Natural killer cell treated with Interleukin-12 subunit alpha and Interleukin-12 subunit beta and Interleukin-15 and Interleukin-18, amount 100 ng/mL, for 72 hours (primary cell): ENCODE measurements around the gene HP. TPM values are rescaled to one million over a fixed set of nuclear protein-coding genes. Genes with fewer than 3 reads are reported as not detected.
A peak's percentile ranks its signal among the peaks of the same experiment; 100 is the strongest.

Experiments
- ATAC-seq, 2 donors: fragments of 150-1000 bp; cut with Tn5 transposase in 1 of 2; sonication (Bioruptor Pico), chemical (Tn5 transposase) in 1 of 2; 2 replicates each; pipeline ENCODE4 v1.10.0; 2021
- DNase-seq: peaks from one replicate; pipeline ENCODE4 v3.0.0; 2022; ENCODE audit warnings: low spot score
- H3K27ac Mint-ChIP-seq, 2 donors: 1 replicate in 1 of 2; 2 replicates in 1 of 2; pipeline ENCODE4 v1.8.0; 2022; ENCODE audit warnings: mixed read lengths in 2 of 2, mild to moderate bottlenecking in 1 of 2, moderate library complexity in 1 of 2
- H3K27me3 Mint-ChIP-seq, 2 donors: 1 replicate in 1 of 2; 2 replicates in 1 of 2; pipeline ENCODE4 v1.8.0; 2022; ENCODE audit warnings: mixed read lengths in 2 of 2
- H3K36me3 Mint-ChIP-seq: one replicate; pipeline ENCODE4 v1.8.0; 2022; ENCODE audit warnings: mixed read lengths
- H3K4me1 Mint-ChIP-seq, 2 donors: 1 replicate in 1 of 2; 2 replicates in 1 of 2; pipeline ENCODE4 v1.8.0; 2022; ENCODE audit warnings: low read depth in 2 of 2, mixed read lengths in 2 of 2, mild to moderate bottlenecking in 1 of 2
- H3K4me3 Mint-ChIP-seq: one replicate; pipeline ENCODE4 v1.8.0; 2022; ENCODE audit warnings: mixed read lengths
- H3K9me3 Mint-ChIP-seq: 2 replicates; pipeline ENCODE4 v1.8.0; 2022; ENCODE audit warnings: mixed read lengths
- total RNA-seq, 2 donors: library from RNA; stranded (reverse); gene quantifications; one replicate each; pipeline ENCODE4 v1.2.3, GENCODE V29; 2022

HP gene
- total RNA-seq, 2 donors from 2014 or later: not detected

DNA sequence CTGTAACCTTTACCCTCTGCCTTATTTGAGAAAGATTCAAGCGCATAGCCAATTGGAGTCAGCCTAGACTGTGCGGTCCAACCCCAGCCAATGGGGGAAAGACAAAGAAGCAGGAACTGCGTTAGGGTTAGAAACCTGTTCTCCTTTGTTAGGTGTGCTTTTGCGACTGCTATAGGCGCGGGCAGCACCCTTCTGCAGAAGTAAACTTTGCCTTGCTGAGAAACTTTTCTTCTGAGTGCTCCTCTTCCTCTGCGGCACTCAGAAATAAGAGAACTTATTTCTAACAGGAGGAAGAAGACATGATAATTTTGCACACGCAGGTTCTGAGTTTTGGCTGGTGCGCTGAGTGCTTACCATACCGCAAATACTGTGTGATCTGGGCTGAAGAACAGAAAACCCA lies 30.1 kb downstream of the HP start:
- ATAC-seq: no peak
- H3K27ac Mint-ChIP-seq: no peak overlapping the region
- peaks cover 0 to 5% of the 10 kb centered on the region in 2 donors for H3K4me1 Mint-ChIP-seq
- DNase-seq: no peak
- no peaks in the 10 kb centered on the region for H3K27me3 Mint-ChIP-seq
- H3K4me3 Mint-ChIP-seq: no peak overlapping the region
- peaks cover 3% of the 10 kb centered on the region for H3K9me3 Mint-ChIP-seq
- peaks cover 25% of the 10 kb centered on the region for H3K36me3 Mint-ChIP-seq

DNA sequence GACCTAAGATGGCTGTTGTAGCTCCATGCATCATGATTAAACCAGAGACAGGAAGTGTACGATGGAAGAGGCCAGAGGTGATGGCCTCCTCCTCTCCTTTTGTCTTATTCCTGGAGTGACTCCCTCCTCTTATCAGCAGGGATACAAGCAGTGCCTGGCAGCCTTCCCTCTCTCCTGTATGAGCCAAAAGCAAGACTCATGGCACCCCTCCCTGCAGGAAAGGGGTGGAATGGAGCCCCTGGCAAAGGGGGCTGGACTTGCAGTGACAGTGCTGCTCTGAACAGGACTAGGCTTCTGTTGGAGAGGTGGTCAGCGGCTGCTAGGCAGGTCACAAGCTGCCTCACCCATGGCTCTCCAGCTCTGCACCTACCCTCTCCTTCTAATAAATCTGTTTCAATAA lies 30.7 kb downstream of the HP start:
- no peak for DNase-seq
- no peaks in the 10 kb centered on the region for H3K27me3 Mint-ChIP-seq
- no peak for ATAC-seq
- H3K27ac Mint-ChIP-seq: no peak overlapping the region
- peaks cover 31% of the 10 kb centered on the region for H3K36me3 Mint-ChIP-seq
- H3K4me3 Mint-ChIP-seq: no peak overlapping the region
- H3K9me3 Mint-ChIP-seq: peaks cover 3% of the 10 kb centered on the region
- peaks cover 0 to 5% of the 10 kb centered on the region in 2 donors for H3K4me1 Mint-ChIP-seq

DNA sequence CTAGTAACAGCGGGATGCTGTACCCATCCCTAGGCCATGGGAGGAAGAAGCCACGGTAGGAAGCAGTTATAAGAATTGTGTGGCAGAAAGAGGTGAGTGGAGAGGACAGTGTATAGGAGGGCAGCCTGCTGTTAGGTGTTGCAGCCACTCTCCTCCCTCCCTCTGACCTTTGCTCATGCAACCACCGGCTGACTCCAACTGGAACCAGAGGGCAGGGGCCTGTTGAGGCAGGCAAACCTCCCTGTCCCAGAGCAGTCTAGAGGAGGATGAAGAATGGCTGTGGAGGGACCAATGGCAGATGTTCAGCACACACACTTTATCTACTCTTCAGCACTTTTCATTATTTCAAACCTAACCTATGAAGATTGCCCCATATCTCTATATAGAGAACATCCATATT lies 36.9 kb downstream of the HP start:
- Mint-ChIP-seq H3K36me3 (peaks cover 34% of the 10 kb centered on the region), H3K4me3 (peak overlapping the region; percentile 97), H3K27me3 (no peaks in the 10 kb centered on the region), H3K27ac (peak overlapping the region; percentile 94 to 96), H3K9me3 (no peaks in the 10 kb centered on the region), H3K4me1 (peaks cover 51% of the 10 kb centered on the region in 2 donors)
- no peak for DNase-seq
- no peak for ATAC-seq

DNA sequence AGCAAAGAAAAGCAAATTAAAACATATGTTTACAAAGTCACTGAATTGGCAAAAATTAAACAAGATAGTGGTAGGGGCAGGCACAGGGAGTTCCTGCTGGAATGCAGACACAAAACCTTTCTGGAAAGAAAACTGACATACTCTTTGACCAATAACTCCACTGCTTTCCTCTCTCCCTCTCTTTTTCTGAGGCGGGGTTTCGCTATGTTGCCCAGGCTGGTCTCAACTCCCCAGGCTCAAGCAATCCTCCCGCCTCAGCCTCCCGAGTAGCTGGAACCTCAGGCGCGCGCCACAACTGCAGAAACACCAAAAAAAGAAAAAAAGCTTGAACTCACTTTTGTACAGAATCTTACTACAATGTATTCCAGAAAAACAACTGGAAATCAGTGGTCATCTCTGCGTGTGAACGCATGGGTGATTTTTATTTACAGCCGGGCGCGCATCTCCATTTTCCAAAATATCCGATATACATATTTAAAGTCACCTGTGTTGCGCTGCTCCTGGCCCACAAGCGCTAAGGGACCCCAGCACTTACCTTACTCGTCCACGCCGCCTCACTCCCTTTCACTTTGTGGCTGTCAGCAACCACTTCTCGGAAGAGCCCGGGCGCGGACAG lies 38.6 kb downstream of the HP start:
- H3K4me3 Mint-ChIP-seq: peak overlapping the region; percentile 97
- ATAC-seq: no peak
- H3K27ac Mint-ChIP-seq: peak overlapping the region; percentile 94 to 96
- peaks cover 51% of the 10 kb centered on the region for H3K36me3 Mint-ChIP-seq
- H3K9me3 Mint-ChIP-seq: no peaks in the 10 kb centered on the region
- no peak for DNase-seq
- no peaks in the 10 kb centered on the region for H3K27me3 Mint-ChIP-seq
- H3K4me1 Mint-ChIP-seq: peaks cover 62 to 63% of the 10 kb centered on the region in 2 donors

DNA sequence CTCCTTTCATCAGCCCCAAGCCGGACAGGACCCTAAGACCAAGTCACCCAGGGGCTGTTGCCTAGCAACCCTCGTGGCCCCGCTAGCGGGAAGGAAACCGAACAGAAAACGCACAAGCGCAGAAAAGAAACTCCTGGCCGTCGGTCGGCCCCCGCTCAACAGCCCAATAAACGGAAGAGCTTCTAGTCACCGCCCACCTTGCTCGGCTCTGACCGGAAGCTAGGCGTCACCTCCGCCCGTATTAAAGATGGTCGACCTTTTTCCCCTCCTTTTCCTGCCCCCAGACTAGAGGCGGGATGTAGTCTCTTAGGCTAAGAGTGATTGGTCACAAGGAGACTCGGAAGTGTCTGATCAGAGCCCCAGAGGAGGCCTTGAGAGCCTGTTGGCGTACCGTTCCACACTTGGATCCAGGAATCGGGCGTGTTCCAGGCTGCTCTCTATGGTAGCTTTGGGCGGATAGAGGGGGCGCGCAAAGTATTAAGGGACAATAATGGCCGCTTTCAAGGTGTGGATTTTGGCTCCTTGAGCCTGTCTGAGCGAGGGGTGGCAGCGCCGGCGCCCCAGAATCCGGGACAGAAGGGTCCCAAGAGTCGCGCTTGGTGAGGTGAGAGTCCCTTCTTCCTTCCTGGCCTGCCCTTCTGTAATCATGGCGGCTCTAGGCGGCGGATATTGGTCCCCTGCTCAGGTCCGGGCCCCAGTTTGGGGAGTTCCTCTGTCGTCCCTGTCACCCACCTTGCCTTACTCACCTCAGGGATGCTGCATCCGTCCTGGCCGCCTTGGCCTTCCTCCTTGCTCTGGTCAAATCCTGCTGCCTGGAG lies 39.4 kb downstream of the HP start, which contains the start of the genes DHX38 and TXNL4B:
TSS of gene DHX38 (plus strand) at position 400 of the 818 bp plus-strand sequence. CDS start 2,311 bp downstream, outside the sequence.
TSS of gene TXNL4B (minus strand) at position 173 of the 818 bp plus-strand sequence. CDS start 2,871 bp downstream, outside the sequence.
- DNase-seq: peak; percentile 94
- Mint-ChIP-seq H3K4me3 (peak within 1 kb of the TSS; percentile 97), H3K27me3 (no peaks in the 10 kb centered on the region), H3K9me3 (no peaks in the 10 kb centered on the region), H3K36me3 (peaks cover 51% of the 10 kb centered on the region), H3K4me1 (peaks cover 66 to 67% of the 10 kb centered on the region in 2 donors), H3K27ac (peak within 1 kb of the TSS; percentile 94 to 96)
- ATAC-seq: peak; percentile 98 to 99

DNA sequence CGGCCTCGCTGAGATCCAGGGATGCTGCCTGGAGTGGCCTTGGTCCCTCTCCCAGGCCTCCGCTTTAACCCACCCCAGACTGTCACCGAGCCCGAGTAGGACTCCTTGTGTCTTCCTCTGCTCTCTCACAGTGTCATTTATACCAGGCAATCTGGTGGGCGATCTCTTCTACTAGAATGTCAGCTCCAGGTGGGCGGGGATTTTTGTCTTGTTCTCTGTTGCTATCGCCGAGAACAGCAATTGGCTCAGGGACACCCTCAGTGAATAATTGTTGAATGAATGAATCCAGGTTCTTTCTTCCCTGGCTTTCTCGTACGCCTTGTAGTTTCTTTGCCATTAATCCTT lies 39.9 kb downstream of the HP start:
- H3K36me3 Mint-ChIP-seq: peaks cover 46% of the 10 kb centered on the region
- no peak for ATAC-seq
- H3K27me3 Mint-ChIP-seq: no peaks in the 10 kb centered on the region
- H3K4me1 Mint-ChIP-seq: peaks cover 61 to 68% of the 10 kb centered on the region in 2 donors
- no peaks in the 10 kb centered on the region for H3K9me3 Mint-ChIP-seq
- H3K4me3 Mint-ChIP-seq: peak overlapping the region; percentile 97
- no peak for DNase-seq
- peak overlapping the region; percentile 94 to 96 for H3K27ac Mint-ChIP-seq

DNA sequence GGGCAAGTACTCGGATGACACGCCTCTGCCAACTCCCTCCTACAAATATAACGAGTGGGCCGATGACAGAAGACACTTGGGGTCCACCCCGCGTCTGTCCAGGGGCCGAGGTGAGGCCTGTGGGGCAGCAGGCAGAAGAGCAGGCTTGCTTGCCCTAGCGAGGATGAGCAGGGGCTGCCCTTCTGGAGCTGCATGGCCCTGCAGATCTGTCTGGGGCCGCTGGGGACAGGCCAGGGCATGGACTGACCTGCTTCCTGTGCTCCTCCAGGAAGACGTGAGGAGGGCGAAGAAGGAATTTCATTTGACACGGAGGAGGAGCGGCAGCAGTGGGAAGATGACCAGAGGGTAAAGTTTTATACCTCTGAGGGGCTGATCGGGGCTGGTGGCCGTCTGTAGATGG lies 44.6 kb downstream of the HP start:
- H3K4me1 Mint-ChIP-seq: peaks cover 37 to 38% of the 10 kb centered on the region in 2 donors
- DNase-seq: no peak
- peaks cover 55% of the 10 kb centered on the region for H3K36me3 Mint-ChIP-seq
- no peaks in the 10 kb centered on the region for H3K27me3 Mint-ChIP-seq
- H3K27ac Mint-ChIP-seq: no peak overlapping the region
- no peaks in the 10 kb centered on the region for H3K9me3 Mint-ChIP-seq
- no peak overlapping the region for H3K4me3 Mint-ChIP-seq
- ATAC-seq: no peak

DNA sequence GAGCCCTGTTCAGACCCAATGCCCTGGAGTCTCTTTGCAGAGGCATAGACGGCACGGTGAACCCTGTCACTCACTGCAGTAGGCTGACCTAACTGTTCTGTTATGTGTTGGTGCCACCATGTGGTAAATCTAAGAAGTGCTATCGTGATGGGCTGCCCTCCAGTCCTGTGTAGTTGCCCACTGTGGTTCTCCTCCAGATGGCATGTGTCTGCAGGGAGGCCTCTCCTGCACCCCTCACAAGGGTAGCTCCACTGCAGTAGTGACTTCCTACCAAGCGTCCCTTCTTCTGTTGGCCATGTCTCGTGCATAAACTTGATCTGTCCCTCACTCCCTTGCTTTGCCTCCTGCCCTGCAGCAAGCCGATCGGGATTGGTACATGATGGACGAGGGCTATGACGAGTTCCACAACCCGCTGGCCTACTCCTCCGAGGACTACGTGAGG lies 45.1 kb downstream of the HP start:
- DNase-seq (no peak), ATAC-seq (peak; percentile 73)
- H3K4me1 Mint-ChIP-seq: peaks cover 34 to 35% of the 10 kb centered on the region in 2 donors
- no peak overlapping the region for H3K4me3 Mint-ChIP-seq
- no peak overlapping the region for H3K27ac Mint-ChIP-seq
- H3K9me3 Mint-ChIP-seq: no peaks in the 10 kb centered on the region
- peaks cover 52% of the 10 kb centered on the region for H3K36me3 Mint-ChIP-seq
- no peaks in the 10 kb centered on the region for H3K27me3 Mint-ChIP-seq

DNA sequence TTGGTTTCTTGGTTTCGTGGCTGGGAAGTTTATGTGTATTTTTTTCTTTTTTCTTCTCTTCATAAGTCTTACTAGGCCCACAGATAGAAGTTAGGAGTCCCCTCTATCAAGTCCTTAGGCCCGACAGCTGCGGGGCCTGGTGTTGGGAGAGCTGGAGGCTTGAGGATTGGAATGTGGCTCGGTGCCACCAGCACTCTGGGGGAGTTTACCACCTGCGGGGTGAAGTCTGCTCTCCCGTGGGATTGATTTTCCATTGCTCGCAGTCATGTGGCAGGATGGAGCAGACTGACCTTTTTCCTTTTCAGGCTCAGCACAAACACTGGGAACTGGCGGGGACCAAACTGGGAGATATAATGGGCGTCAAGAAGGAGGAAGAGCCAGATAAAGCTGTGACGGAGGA lies 46.9 kb downstream of the HP start:
- Mint-ChIP-seq H3K27me3 (no peaks in the 10 kb centered on the region), H3K4me1 (peaks cover 17 to 18% of the 10 kb centered on the region in 2 donors), H3K36me3 (peaks cover 55% of the 10 kb centered on the region), H3K27ac (no peak overlapping the region), H3K4me3 (no peak overlapping the region), H3K9me3 (no peaks in the 10 kb centered on the region)
- ATAC-seq (no peak), DNase-seq (no peak)

DNA sequence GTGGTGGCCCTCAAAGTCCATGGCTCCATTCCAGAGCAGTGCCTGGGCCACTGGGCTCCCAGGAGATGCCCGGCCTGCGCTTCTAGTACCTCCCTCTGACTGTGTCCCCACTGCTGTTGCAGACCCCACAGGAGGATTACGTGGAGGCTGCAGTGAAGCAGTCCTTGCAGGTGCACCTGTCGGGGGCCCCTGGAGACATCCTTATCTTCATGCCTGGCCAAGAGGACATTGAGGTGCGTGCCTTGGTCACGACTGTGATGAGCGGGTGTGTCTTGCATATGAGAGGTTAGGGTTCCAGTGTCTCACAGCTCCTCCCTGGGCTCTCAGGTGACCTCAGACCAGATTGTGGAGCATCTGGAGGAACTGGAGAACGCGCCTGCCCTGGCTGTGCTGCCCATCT lies 50.6 kb downstream of the HP start:
- DNase-seq (no peak), ATAC-seq (no peak)
- Mint-ChIP-seq H3K27me3 (no peaks in the 10 kb centered on the region), H3K4me1 (no peaks in the 10 kb centered on the region), H3K9me3 (no peaks in the 10 kb centered on the region), H3K36me3 (peaks cover 41% of the 10 kb centered on the region), H3K27ac (no peak overlapping the region), H3K4me3 (no peak overlapping the region)

DNA sequence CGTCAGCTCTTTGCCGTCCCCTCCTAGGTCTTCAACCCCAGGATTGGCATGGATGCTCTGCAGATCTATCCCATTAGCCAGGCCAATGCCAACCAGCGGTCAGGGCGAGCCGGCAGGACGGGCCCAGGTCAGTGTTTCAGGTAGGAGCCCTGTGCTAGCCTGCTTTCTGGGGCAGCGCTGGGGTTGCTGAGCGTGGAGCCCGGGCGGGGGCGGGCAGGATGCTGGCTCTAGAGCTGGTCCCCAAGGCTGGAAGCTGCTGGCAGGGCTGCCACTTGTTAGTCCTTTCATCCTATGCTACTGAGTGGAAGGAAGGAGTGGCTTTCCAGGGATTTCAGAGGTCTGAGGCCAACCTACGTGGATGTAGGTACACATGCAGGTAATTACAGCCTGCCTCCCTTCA lies 51.7 kb downstream of the HP start:
- no peaks in the 10 kb centered on the region for H3K9me3 Mint-ChIP-seq
- ATAC-seq (no peak), DNase-seq (no peak)
- no peak overlapping the region for H3K27ac Mint-ChIP-seq
- no peaks in the 10 kb centered on the region for H3K27me3 Mint-ChIP-seq
- no peak overlapping the region for H3K4me3 Mint-ChIP-seq
- H3K36me3 Mint-ChIP-seq: peaks cover 44% of the 10 kb centered on the region
- no peaks in the 10 kb centered on the region for H3K4me1 Mint-ChIP-seq

DNA sequence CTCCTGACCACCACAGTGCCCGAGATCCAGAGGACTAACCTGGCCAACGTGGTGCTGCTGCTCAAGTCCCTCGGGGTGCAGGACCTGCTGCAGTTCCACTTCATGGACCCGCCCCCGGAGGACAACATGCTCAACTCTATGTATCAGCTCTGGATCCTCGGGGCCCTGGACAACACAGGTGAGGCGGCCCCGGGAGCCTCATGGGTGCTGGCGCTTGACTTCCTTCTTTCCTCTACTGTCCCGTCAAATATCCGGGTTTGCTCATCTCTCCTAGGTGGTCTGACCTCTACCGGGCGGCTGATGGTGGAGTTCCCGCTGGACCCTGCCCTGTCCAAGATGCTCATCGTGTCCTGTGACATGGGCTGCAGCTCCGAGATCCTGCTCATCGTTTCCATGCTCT lies 53.1 kb downstream of the HP start:
- Mint-ChIP-seq H3K27me3 (no peaks in the 10 kb centered on the region), H3K9me3 (no peaks in the 10 kb centered on the region), H3K27ac (no peak overlapping the region), H3K4me1 (no peaks in the 10 kb centered on the region), H3K4me3 (no peak overlapping the region), H3K36me3 (peaks cover 35% of the 10 kb centered on the region)
- DNase-seq: no peak
- ATAC-seq: no peak

DNA sequence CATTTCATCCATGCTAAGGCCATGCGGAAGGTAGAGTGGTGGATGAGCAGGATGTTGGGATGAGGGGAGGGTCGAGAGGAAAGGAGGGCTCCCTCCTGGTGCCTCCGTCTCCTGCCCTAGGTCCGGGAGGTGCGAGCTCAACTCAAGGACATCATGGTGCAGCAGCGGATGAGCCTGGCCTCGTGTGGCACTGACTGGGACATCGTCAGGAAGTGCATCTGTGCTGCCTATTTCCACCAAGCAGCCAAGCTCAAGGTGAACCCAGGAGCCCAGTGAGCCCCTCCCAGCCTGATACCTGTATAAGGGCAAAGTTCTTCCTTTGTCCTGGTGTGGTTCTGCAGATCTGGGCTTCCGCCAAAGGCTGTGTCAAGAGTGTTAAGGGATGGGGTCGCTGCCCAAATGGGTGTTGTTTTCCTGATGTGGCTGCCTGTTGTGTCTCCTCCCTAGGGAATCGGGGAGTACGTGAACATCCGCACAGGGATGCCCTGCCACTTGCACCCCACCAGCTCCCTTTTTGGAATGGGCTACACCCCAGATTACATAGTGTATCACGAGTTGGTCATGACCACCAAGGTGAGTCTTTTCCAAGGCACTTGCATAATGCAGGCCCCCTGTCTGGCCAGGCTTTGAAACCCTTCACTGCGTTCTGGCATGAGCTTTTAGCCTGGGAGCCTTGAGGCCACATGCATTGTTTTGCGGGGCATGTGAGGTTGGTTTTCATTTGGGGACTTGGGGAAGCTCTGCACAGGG lies 54.2 kb downstream of the HP start:
- DNase-seq (no peak), ATAC-seq (no peak)
- Mint-ChIP-seq H3K27me3 (no peaks in the 10 kb centered on the region), H3K4me3 (no peak overlapping the region), H3K36me3 (peaks cover 25% of the 10 kb centered on the region), H3K9me3 (no peaks in the 10 kb centered on the region), H3K4me1 (no peaks in the 10 kb centered on the region), H3K27ac (no peak overlapping the region)

DNA sequence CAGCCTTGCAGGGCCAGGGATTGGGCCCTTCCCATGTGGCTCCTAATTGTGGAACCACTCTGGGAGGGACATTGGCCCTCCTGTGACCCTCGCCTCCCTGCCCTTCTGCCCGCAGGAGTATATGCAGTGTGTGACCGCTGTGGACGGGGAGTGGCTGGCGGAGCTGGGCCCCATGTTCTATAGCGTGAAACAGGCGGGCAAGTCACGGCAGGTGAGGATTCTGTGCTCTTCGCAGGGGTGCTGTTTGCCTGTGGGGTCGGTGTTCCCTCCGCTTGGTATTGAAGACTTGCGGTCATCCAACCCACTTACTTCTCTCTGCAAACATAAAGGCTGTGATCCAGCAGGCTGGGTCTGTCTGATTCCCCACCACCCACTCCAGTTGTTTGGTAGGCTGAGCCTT lies 55.0 kb downstream of the HP start:
- no peaks in the 10 kb centered on the region for H3K27me3 Mint-ChIP-seq
- H3K9me3 Mint-ChIP-seq: no peaks in the 10 kb centered on the region
- no peak overlapping the region for H3K4me3 Mint-ChIP-seq
- no peak for ATAC-seq
- peaks cover 24% of the 10 kb centered on the region for H3K36me3 Mint-ChIP-seq
- H3K27ac Mint-ChIP-seq: no peak overlapping the region
- DNase-seq: no peak
- H3K4me1 Mint-ChIP-seq: no peaks in the 10 kb centered on the region
